COLO829 (cell line): ENCODE results near the gene RPGR.
A peak's percentile ranks its signal among the peaks of the same experiment; 100 is the strongest.

Source experiments
- DNase-seq: peaks from one replicate; pipeline ENCODE4 v3.0.0; 2012; ENCODE audit warnings: low spot score

Gene RPGR

GRCh38 chrX:38320819-38321218 is 6.5 kb downstream of the RPGR start:
- no peak for DNase-seq

GRCh38 chrX:38318606-38319005 is 8.7 kb downstream of the RPGR start:
- DNase-seq: no peak

GRCh38 chrX:38318196-38318595 is 9.1 kb downstream of the RPGR start:
- DNase-seq: no peak

GRCh38 chrX:38315186-38315585 is 12.1 kb downstream of the RPGR start:
- DNase-seq: no peak

- DNase-seq: no peak
These were observed 14.1 kb downstream of the RPGR start for GRCh38 chrX:38313190-38313589.

GRCh38 chrX:38312436-38312835 is 14.9 kb downstream of the RPGR start:
- no peak for DNase-seq

- no peak for DNase-seq
These were observed 15.6 kb downstream of the RPGR start for GRCh38 chrX:38311743-38312142.

- DNase-seq: peak; percentile 42
These were observed 21.3 kb downstream of the RPGR start for GRCh38 chrX:38305971-38306370.

- no peak for DNase-seq
These were observed 23.3 kb downstream of the RPGR start for GRCh38 chrX:38304010-38304409.

- no peak for DNase-seq
These were observed 33.6 kb downstream of the RPGR start for GRCh38 chrX:38293741-38294140.

- no peak for DNase-seq
These were observed 39.6 kb downstream of the RPGR start for GRCh38 chrX:38287674-38288073.

GRCh38 chrX:38285649-38286048 is 41.7 kb downstream of the RPGR start:
- DNase-seq: no peak

- DNase-seq: no peak
These were observed 45.3 kb downstream of the RPGR start for GRCh38 chrX:38282049-38282448.

GRCh38 chrX:38279188-38279587 is 48.1 kb downstream of the RPGR start:
- peak; percentile 53 for DNase-seq

GRCh38 chrX:38278682-38279081 is 48.6 kb downstream of the RPGR start:
- DNase-seq: no peak

- no peak for DNase-seq
These were observed 49.5 kb downstream of the RPGR start for GRCh38 chrX:38277802-38278201.

GRCh38 chrX:38277136-38277535 is 50.2 kb downstream of the RPGR start:
- DNase-seq: no peak

GRCh38 chrX:38276089-38276488 is 51.2 kb downstream of the RPGR start:
- no peak for DNase-seq

GRCh38 chrX:38275615-38276014 is 51.7 kb downstream of the RPGR start:
- no peak for DNase-seq

- no peak for DNase-seq
These were observed 53.9 kb downstream of the RPGR start for GRCh38 chrX:38273453-38273852.

- DNase-seq: no peak
These were observed 56.1 kb downstream of the RPGR start for GRCh38 chrX:38271154-38271716.

- no peak for DNase-seq
These were observed 59.3 kb downstream of the RPGR start for GRCh38 chrX:38268011-38268410.

- DNase-seq: no peak
These were observed 64.3 kb downstream of the RPGR start for GRCh38 chrX:38262715-38263620.

- DNase-seq: peak; percentile 46
These were observed 67.1 kb downstream of the RPGR start for GRCh38 chrX:38260231-38260630.
